Endothelial cell of umbilical vein (primary cell): ENCODE data around the gene AMIGO2. TPM values are rescaled to one million over a fixed set of nuclear protein-coding genes. Genes with fewer than 3 reads are reported as not detected.

Experiments
- BruUV-seq: library from RNA; stranded (reverse); fragments of 400-500 nt; replicated peaks from 2 replicates; lab custom pipeline; 2021; lab: Mats Ljungman, UMichigan
- CTCF ChIA-PET: fragments of 300-600, 350-600 bp; sonication (Branson Sonifier 250); formaldehyde crosslinking; loops from one replicate; lab custom pipeline; 2021; ENCODE audit warnings: antibody characterized with exemption, inconsistent platforms; lab: Charles Lee
- POLR2A ChIA-PET: fragments of 300-600, 350-600 bp; sonication (Branson Sonifier 250); formaldehyde crosslinking; loops from one replicate; lab custom pipeline; 2021; ENCODE audit warnings: antibody characterized with exemption, inconsistent platforms; lab: Charles Lee
- DNase-seq: peaks from one replicate; pipeline ENCODE4 v3.0.0-alpha.2; 2011; ENCODE audit warnings: low read depth, low spot score
- FAIRE-seq: peaks from 2 replicates; lab custom pipeline; 2011; peaks lifted over from hg19 to GRCh38; lab: Jason Lieb, UNC
- H2AFZ ChIP-seq: 2 replicates; pipeline ENCODE4 v1.6.0; 2012; ENCODE audit warnings: low read depth, low read length, control low read depth, inconsistent platforms
- H3K27ac ChIP-seq: 2 replicates; pipeline ENCODE4 v1.5.1; 2011; ENCODE audit warnings: low read depth, mild to moderate bottlenecking, control low read depth, low read length, moderate library complexity; ENCODE audit not compliant: insufficient read depth
- H3K27me3 ChIP-seq, 2 experiments: 2 replicates each; pipeline versions ENCODE4 v1.6.0 to v1.6.1; 2011; ENCODE audit warnings: low read length in 2 of 2, mixed read lengths in 1 of 2; ENCODE audit not compliant: control insufficient read depth in 2 of 2, insufficient read depth in 2 of 2
- H3K36me3 ChIP-seq, 2 experiments: 2 replicates in 1 of 2; 3 replicates in 1 of 2; pipeline ENCODE4 v1.5.1; 2011; ENCODE audit warnings: low read length in 2 of 2, mild to moderate bottlenecking in 1 of 2, moderate library complexity in 1 of 2; ENCODE audit not compliant: control insufficient read depth in 2 of 2, insufficient read depth in 2 of 2; ENCODE audit errors: extremely low read depth in 1 of 2
- H3K4me1 ChIP-seq: 3 replicates; pipeline ENCODE4 v1.5.1; 2011; ENCODE audit warnings: mild to moderate bottlenecking, low read length; ENCODE audit not compliant: control insufficient read depth, insufficient read depth; ENCODE audit errors: extremely low read depth
- H3K4me2 ChIP-seq: 2 replicates; pipeline ENCODE4 v1.6.1; 2011; ENCODE audit warnings: low read length, control low read depth, mixed read lengths; ENCODE audit not compliant: insufficient read depth
- H3K4me3 ChIP-seq, 3 experiments: fragments of 200-600 bp in 1 of 3; sonication (generic), shearing (Covaris generic) in 1 of 3; replicated peaks in 1 of 3; 2 replicates each; pipeline ENCODE4 v1.5.1; 2011 to 2016; ENCODE audit warnings: control low read depth in 3 of 3, low read length in 3 of 3, mild to moderate bottlenecking in 2 of 3, inconsistent platforms in 1 of 3, low read depth in 1 of 3, moderate library complexity in 1 of 3; ENCODE audit not compliant: insufficient read depth in 1 of 3
- H3K79me2 ChIP-seq: 2 replicates; pipeline ENCODE4 v1.6.0; 2012; ENCODE audit warnings: low read length, inconsistent platforms; ENCODE audit not compliant: control insufficient read depth, insufficient read depth
- H3K9ac ChIP-seq: replicated peaks from 2 replicates; pipeline ENCODE3; 2011; ENCODE audit warnings: low read length, control low read depth; ENCODE audit not compliant: insufficient read depth; ENCODE audit errors: extremely low read depth
- H3K9me1 ChIP-seq: replicated peaks from 3 replicates; pipeline ENCODE4 v1.6.0; 2011; ENCODE audit warnings: mild to moderate bottlenecking, low read length; ENCODE audit not compliant: control insufficient read depth, insufficient read depth; ENCODE audit errors: extremely low read depth
- H3K9me3 ChIP-seq: replicated peaks from 2 replicates; pipeline ENCODE4 v1.5.1; 2012; ENCODE audit warnings: low read length, inconsistent platforms; ENCODE audit not compliant: control insufficient read depth, insufficient read depth
- H4K20me1 ChIP-seq: replicated peaks from 2 replicates; pipeline ENCODE3; 2011; ENCODE audit warnings: mild to moderate bottlenecking, low read length; ENCODE audit not compliant: control insufficient read depth, insufficient read depth; ENCODE audit errors: extremely low read depth
- CTCF ChIP-seq, 2 donors: IDR thresholded peaks; 1 replicate in 1 of 2; 2 replicates in 1 of 2; pipeline ENCODE4 v1.5.1; 2011; ENCODE audit warnings: low read length in 2 of 2, mild to moderate bottlenecking in 2 of 2, moderate library complexity in 2 of 2, control low read depth in 1 of 2, inconsistent platforms in 1 of 2, low read depth in 1 of 2; ENCODE audit not compliant: insufficient read depth in 1 of 2; ENCODE audit errors: extremely low read depth in 1 of 2
- EZH2 ChIP-seq: IDR thresholded peaks from 2 replicates; pipeline ENCODE4 v1.6.1; 2012; ENCODE audit warnings: borderline replicate concordance, low read depth, mild to moderate bottlenecking, moderate library complexity, low read length, inconsistent platforms; ENCODE audit not compliant: severe bottlenecking
- FOS ChIP-seq: IDR thresholded peaks from 2 replicates; pipeline ENCODE4 v1.6.1; 2011; ENCODE audit warnings: mild to moderate bottlenecking, low read length, moderate library complexity, borderline replicate concordance; ENCODE audit not compliant: insufficient read depth
- GATA2 ChIP-seq: IDR thresholded peaks from 2 replicates; pipeline ENCODE4 v1.7.0; 2011; ENCODE audit warnings: low read depth, mild to moderate bottlenecking, moderate library complexity, mixed read lengths, low read length; ENCODE audit not compliant: insufficient read length, insufficient read depth
- JUN ChIP-seq: IDR thresholded peaks from 2 replicates; pipeline ENCODE4 v1.6.1; 2011; ENCODE audit warnings: borderline replicate concordance, low read depth; ENCODE audit not compliant: insufficient read length, insufficient read depth
- MAX ChIP-seq: IDR thresholded peaks from 2 replicates; pipeline ENCODE4 v1.6.1; 2011; ENCODE audit not compliant: insufficient read depth, insufficient read length
- MYC ChIP-seq: IDR thresholded peaks from one replicate; pipeline ENCODE4 v1.6.1; 2011; ENCODE audit warnings: mild to moderate bottlenecking, low read depth, low read length
- POLR2A ChIP-seq: IDR thresholded peaks from 2 replicates; pipeline ENCODE4 v1.6.1; 2012; ENCODE audit warnings: low read depth, mild to moderate bottlenecking, control low read depth, low read length
- POLR2AphosphoS5 ChIP-seq: IDR thresholded peaks from 2 replicates; pipeline ENCODE4 v1.6.1; 2012; ENCODE audit warnings: low read depth, mild to moderate bottlenecking, control low read depth, low read length, moderate library complexity; ENCODE audit not compliant: insufficient read depth
- dilution Hi-C: fragments of 300-500 bp; cut with MboI; formaldehyde crosslinking; loops from one replicate; pipeline ENCODE4 v1.15.0; 2019; ENCODE audit warnings: low sequenced_read_pairs; ENCODE audit not compliant: extremely low pct_ligation_motif_present
- intact Hi-C: fragments of 100-400 bp; cut with micrococcal nuclease; formaldehyde crosslinking; loops from one replicate; pipeline ENCODE4 v1.10.0; 2022
- polyA plus RNA-seq, 4 experiments: library from polyadenylated mRNA; depleted of rRNA in 3 of 4; stranded (reverse) in 3 of 4; unstranded in 1 of 4; fragments of >200 nt; gene quantifications; 2 replicates each; pipeline versions ENCODE4 v1.2.1 to v1.2.3, GENCODE V29; 2011 to 2012; ENCODE audit warnings: missing spikeins in 1 of 4
- total RNA-seq: library from RNA; stranded (reverse); gene quantifications from 2 replicates; pipeline ENCODE4 v1.2.3, GENCODE V29; 2021

AMIGO2 gene
- total and polyA plus RNA-seq, 2 donors (not counting 3 experiments of a cell fraction or from before 2014, with no cell fraction given): 5.4 to 7.5 TPM

- dilution Hi-C loops (no loop called here), intact Hi-C loops (no loop called here)
- BruUV-seq: no TSS peak
- H3K9ac ChIP-seq: no peak overlapping the region
- no peaks in the 10 kb centered on the region for H3K9me3 ChIP-seq
- no peaks in the 10 kb centered on the region for H3K9me1 ChIP-seq
- no peaks in the 10 kb centered on the region for H4K20me1 ChIP-seq
- no peak overlapping the region for H3K4me3 ChIP-seq
- DNase-seq: peak; percentile 77
- H3K4me1 ChIP-seq: peaks cover 46% of the 10 kb centered on the region
- H2AFZ ChIP-seq: no peak overlapping the region
- CTCF ChIA-PET: interaction anchor here (0.7 to 2.1 kb wide), 5 partner anchors 14 to 312 kb away, joined by 3 to 5 read pairs (median 3); no protein-coding TSS in a partner anchor
- POLR2A ChIA-PET: interaction anchor here (0.6 kb wide), 1 partner anchor 312 kb away, joined by 3 read pairs; no protein-coding TSS in a partner anchor
- no peaks in the 10 kb centered on the region for H3K27me3 ChIP-seq
- H3K27ac ChIP-seq: no peak overlapping the region
- peak; percentile 47 for TF ChIP-seq POLR2AphosphoS5
- TF ChIP-seq GATA2: no peak
- TF ChIP-seq FOS: peak; percentile 68
- no peak for TF ChIP-seq EZH2
- peak; percentile 43 for TF ChIP-seq JUN
- no peaks in the 10 kb centered on the region for H3K36me3 ChIP-seq
- peak overlapping the region; percentile 3 for H3K4me2 ChIP-seq
- FAIRE-seq: peak; percentile 93
- no peaks in the 10 kb centered on the region for H3K79me2 ChIP-seq
These were observed 6.1 kb upstream of the AMIGO2 start for GRCh38 chr12:47085815-47086252.

GRCh38 chr12:47084172-47084571 is 4.4 kb upstream of the AMIGO2 start:
- no peak for DNase-seq
- H3K9me1 ChIP-seq: no peaks in the 10 kb centered on the region
- no peak overlapping the region for H2AFZ ChIP-seq
- CTCF ChIA-PET: no interaction called here
- H3K9ac ChIP-seq: no peak overlapping the region
- dilution Hi-C loops (no loop called here), intact Hi-C loops (loop anchor here (5.0 kb wide), 1 partner anchor 817 kb away; the partner anchor contains the start of gene SLC38A1)
- no peak overlapping the region for H3K4me2 ChIP-seq
- H3K9me3 ChIP-seq: no peaks in the 10 kb centered on the region
- no peaks in the 10 kb centered on the region for H3K79me2 ChIP-seq
- peaks cover 49% of the 10 kb centered on the region for H3K4me1 ChIP-seq
- no peak overlapping the region for H3K27ac ChIP-seq
- FAIRE-seq: no peak
- POLR2A ChIA-PET: no interaction called here
- H3K27me3 ChIP-seq: no peaks in the 10 kb centered on the region
- no peak for TF ChIP-seq POLR2A
- no peak for TF ChIP-seq CTCF (IDR thresholded peaks at IDR 0.05; ENCODE audit: extremely low read depth in 1 of 2, insufficient read depth in 1 of 2, low read depth in 1 of 2, low read length in 2 of 2)
- no peak for TF ChIP-seq MAX
- no peak for TF ChIP-seq GATA2
- no peak for TF ChIP-seq FOS
- no peak for TF ChIP-seq MYC
- no peak for TF ChIP-seq EZH2
- TF ChIP-seq JUN: no peak
- no peak for TF ChIP-seq POLR2AphosphoS5
- no TSS peak for BruUV-seq
- no peaks in the 10 kb centered on the region for H4K20me1 ChIP-seq
- no peak overlapping the region for H3K4me3 ChIP-seq
- no peaks in the 10 kb centered on the region for H3K36me3 ChIP-seq
